ENCODE data around the gene ZCCHC24. TPM values are rescaled to one million over a fixed set of nuclear protein-coding genes. Genes with fewer than 3 reads are reported as not detected.

ZCCHC24 gene
- total RNA-seq, 1 donor from 2014 or later, result 34.7 TPM

DNA sequence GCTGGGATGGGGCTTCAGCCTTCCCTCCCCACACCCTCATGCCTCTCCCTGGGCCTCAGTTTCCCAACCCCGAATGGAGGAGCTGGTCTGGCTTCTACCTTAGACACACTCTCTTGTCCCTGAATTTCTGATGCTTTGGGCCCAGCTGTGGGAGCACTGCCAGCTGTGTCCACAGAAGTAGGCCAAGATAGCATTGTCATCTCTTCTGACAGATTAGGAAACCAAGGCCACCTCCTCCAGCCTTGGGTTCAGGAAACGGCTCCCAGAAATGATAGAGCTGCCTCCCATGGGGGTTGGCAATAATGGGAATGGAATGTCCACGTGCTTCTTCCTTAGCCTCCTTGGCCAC, 96.8 kb downstream of the ZCCHC24 start:
- Histone ChIP-seq H3K9me3 (no peaks in the 10 kb centered on the region), H3K4me1 (peaks cover 30% of the 10 kb centered on the region), H3K27ac (peak overlapping the region; percentile 90), H3K36me3 (peaks cover 49% of the 10 kb centered on the region), H3K4me3 (peak overlapping the region; percentile 94), H3K27me3 (ENCODE audit: low read depth) (no peaks in the 10 kb centered on the region)
- intact Hi-C loops (cut with DNase I), result no loop called here
- DNase-seq (no peak), ATAC-seq (no peak)
- TF ChIP-seq CTCF (IDR thresholded peaks at IDR 0.05), result no peak

- intact Hi-C loops (cut with DNase I), result no loop called here
- H3K4me3 ChIP-seq, result peak overlapping the region; percentile 94
- H3K27me3 ChIP-seq (ENCODE audit: low read depth), result no peaks in the 10 kb centered on the region
- no peak for TF ChIP-seq CTCF (IDR thresholded peaks at IDR 0.05)
- peak overlapping the region; percentile 90 for H3K27ac ChIP-seq
- no peaks in the 10 kb centered on the region for H3K9me3 ChIP-seq
- DNase-seq (peak; percentile 85), ATAC-seq (peak; percentile 78 to 84)
- H3K36me3 ChIP-seq, result peaks cover 43% of the 10 kb centered on the region
- peaks cover 30% of the 10 kb centered on the region for H3K4me1 ChIP-seq
Observed at GRCh38 chr10:79347894-79348639, 97.4 kb downstream of the ZCCHC24 start.

- Histone ChIP-seq H3K27me3 (ENCODE audit: low read depth) (no peaks in the 10 kb centered on the region), H3K27ac (peak within 1 kb of the TSS; percentile 90), H3K9me3 (no peaks in the 10 kb centered on the region), H3K4me3 (peak within 1 kb of the TSS; percentile 94), H3K36me3 (peaks cover 36% of the 10 kb centered on the region), H3K4me1 (peaks cover 30% of the 10 kb centered on the region)
- DNase-seq (peak; percentile 97), ATAC-seq (peak; percentile 95 to 97)
- intact Hi-C loops (cut with DNase I), result no loop called here
- TF ChIP-seq CTCF (IDR thresholded peaks at IDR 0.05), result peak; percentile 98
Observed at GRCh38 chr10:79347226-79347893, 98.1 kb downstream of the ZCCHC24 start, which contains the start of gene PPIF. PPIF (plus strand) TSS chr10:79347469; CDS start chr10:79347549, 80 bp downstream.

DNA sequence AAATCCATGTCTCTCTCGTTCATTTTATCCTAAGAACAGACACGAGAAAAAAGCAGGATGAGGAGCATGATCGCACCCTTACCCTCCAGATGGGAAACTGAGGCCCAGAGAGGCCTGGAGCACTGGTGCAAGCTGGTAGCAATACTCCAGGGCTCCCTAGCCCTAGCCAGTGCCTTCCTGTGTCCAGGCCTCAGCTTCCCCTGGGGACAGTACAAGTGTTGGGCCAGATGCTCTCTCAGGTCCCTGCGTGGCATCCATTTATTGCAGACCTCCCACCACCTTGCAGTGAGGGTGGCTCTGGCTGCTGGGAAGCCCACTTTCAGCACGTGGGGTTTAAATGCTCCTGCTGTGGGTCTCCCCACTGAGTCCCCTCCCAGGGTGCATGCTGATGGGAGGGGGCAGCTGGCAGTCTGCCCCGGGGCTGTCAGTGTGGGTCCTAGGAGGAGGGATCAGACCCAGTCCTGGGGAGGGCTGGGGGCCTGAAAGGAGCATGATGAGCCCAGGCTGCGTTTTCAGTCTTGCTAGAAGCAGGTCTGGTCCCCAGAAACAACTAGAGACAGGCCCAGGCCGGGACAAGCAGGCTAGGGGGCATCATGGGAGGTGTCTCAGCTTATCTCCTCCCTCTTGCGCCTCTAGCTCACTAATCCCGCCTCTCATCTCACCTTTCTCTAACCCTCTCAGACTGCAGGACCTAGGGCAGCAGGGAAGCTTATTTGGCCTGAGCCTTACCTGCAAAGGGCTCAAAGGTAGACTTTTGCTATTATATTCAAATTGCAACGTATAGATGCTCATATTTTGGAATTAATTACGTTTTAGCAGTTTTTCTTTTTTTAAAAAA, 98.8 kb downstream of the ZCCHC24 start:
- Histone ChIP-seq H3K9me3 (no peaks in the 10 kb centered on the region), H3K36me3 (peaks cover 28% of the 10 kb centered on the region), H3K27ac (no peak overlapping the region), H3K27me3 (ENCODE audit: low read depth) (no peaks in the 10 kb centered on the region), H3K4me1 (peaks cover 30% of the 10 kb centered on the region), H3K4me3 (peak overlapping the region; percentile 94)
- intact Hi-C loops (cut with DNase I), result no loop called here
- TF ChIP-seq CTCF (IDR thresholded peaks at IDR 0.05), result no peak
- no peak for DNase-seq
- no peak for ATAC-seq

- Histone ChIP-seq H3K9me3 (no peaks in the 10 kb centered on the region), H3K4me3 (no peak overlapping the region), H3K27ac (no peak overlapping the region), H3K36me3 (peaks cover 22% of the 10 kb centered on the region), H3K27me3 (ENCODE audit: low read depth) (no peaks in the 10 kb centered on the region), H3K4me1 (peaks cover 30% of the 10 kb centered on the region)
- intact Hi-C loops (cut with DNase I), result no loop called here
- ATAC-seq (no peak), DNase-seq (no peak)
- TF ChIP-seq CTCF (IDR thresholded peaks at IDR 0.05), result no peak
Observed at GRCh38 chr10:79346012-79346340, 99.4 kb downstream of the ZCCHC24 start.
